K562 (cell line): Measurements from ENCODE around the gene BSCL2. TPM values are rescaled to one million over a fixed set of nuclear protein-coding genes. Genes with fewer than 3 reads are reported as not detected.

ENCODE experiments used
- ASH1L ChIP-seq: fragments of 450-650 bp; IDR thresholded peaks from 2 replicates; pipeline ENCODE4 v1.6.1; 2018; ENCODE audit warnings: borderline replicate concordance, mild to moderate bottlenecking, low read depth; ENCODE audit not compliant: partially characterized antibody
- CEBPG ChIP-seq, 3 experiments: fragments of 200-800 bp in 1 of 3; sonication (Bioruptor generic) in 1 of 3; sonication (generic) in 1 of 3; formaldehyde crosslinking in 1 of 3; IDR thresholded peaks in 2 of 3; conservative IDR thresholded peaks in 1 of 3; 2 replicates each; pipeline versions ENCODE4 v1.6.1 to v1.8.0; 2016 to 2022; ENCODE audit warnings: missing compliant biosample characterization in 2 of 3, missing genetic modification characterization in 2 of 3, mild to moderate bottlenecking in 1 of 3, missing genetic modification reagents in 1 of 3
- E2F3 ChIP-seq: fragments of 250-450 bp; sonication (Bioruptor Pico); IDR thresholded peaks from 2 replicates; pipeline ENCODE4 v1.4.0; 2020; ENCODE audit warnings: mild to moderate bottlenecking
- ELF1 ChIP-seq: fragments of 200-800 bp; sonication (Bioruptor generic); IDR thresholded peaks from 2 replicates; pipeline ENCODE4 v1.6.1; 2016; ENCODE audit warnings: missing genetic modification characterization, missing compliant biosample characterization
- ELF4 ChIP-seq: fragments of 450-650 bp; formaldehyde crosslinking; IDR thresholded peaks from 2 replicates; pipeline ENCODE4 v1.4.0; 2022; ENCODE audit warnings: missing genetic modification characterization
- FOXK1 ChIP-seq: sonication (generic); formaldehyde crosslinking; IDR thresholded peaks from 2 replicates; pipeline ENCODE4 v1.8.0; 2022; ENCODE audit warnings: missing genetic modification reagents, mild to moderate bottlenecking, borderline replicate concordance
- FOXK2 ChIP-seq, 2 experiments: fragments of 450-650 bp; IDR thresholded peaks in 1 of 2; conservative IDR thresholded peaks in 1 of 2; 2 replicates each; pipeline ENCODE4 v1.6.1; 2016; ENCODE audit warnings: low read depth in 2 of 2, mild to moderate bottlenecking in 1 of 2
- GTF2A2 ChIP-seq: IDR thresholded peaks from 2 replicates; pipeline ENCODE4 v1.6.1; 2016; ENCODE audit warnings: mild to moderate bottlenecking, missing genetic modification characterization, missing compliant biosample characterization
- HNRNPLL ChIP-seq: fragments of 200-400 bp; formaldehyde crosslinking; IDR thresholded peaks from 2 replicates; pipeline ENCODE4 v1.6.1; 2017; ENCODE audit warnings: low read length, low read depth, mild to moderate bottlenecking; ENCODE audit not compliant: poor library complexity, severe bottlenecking
- ID3 ChIP-seq, 2 experiments: fragments of 250-450 bp in 1 of 2; fragments of 450-650 bp in 1 of 2; sonication (Bioruptor Pico) in 1 of 2; IDR thresholded peaks; 2 replicates each; pipeline versions ENCODE4 v1.6.1 to v1.8.0; 2016 to 2021; ENCODE audit warnings: mild to moderate bottlenecking in 2 of 2, moderate library complexity in 2 of 2, missing compliant biosample characterization in 1 of 2, missing genetic modification characterization in 1 of 2
- KDM2B ChIP-seq: fragments of 250-450 bp; sonication (Bioruptor Pico); IDR thresholded peaks from 2 replicates; pipeline ENCODE4 v1.8.0; 2021; ENCODE audit warnings: mild to moderate bottlenecking, moderate library complexity
- KDM5B ChIP-seq: fragments of 200-600 bp; sonication (generic); IDR thresholded peaks from 2 replicates; pipeline ENCODE4 v1.6.1; 2012; ENCODE audit warnings: low read depth, mild to moderate bottlenecking, moderate library complexity, low read length, control low read depth, inconsistent platforms; ENCODE audit not compliant: insufficient replicate concordance
- LARP7 ChIP-seq: fragments of 450-650 bp; IDR thresholded peaks from 2 replicates; pipeline ENCODE4 v1.6.1; 2016
- MAX ChIP-seq: sonication (generic); formaldehyde crosslinking; IDR thresholded peaks from 2 replicates; pipeline ENCODE4 v1.9.0; 2022; ENCODE audit warnings: mild to moderate bottlenecking, missing genetic modification reagents
- NCOR1 ChIP-seq: fragments of 450-650 bp; IDR thresholded peaks from 2 replicates; pipeline ENCODE4 v1.6.1; 2016; ENCODE audit warnings: mild to moderate bottlenecking, moderate library complexity
- NR2C1 ChIP-seq, 2 experiments: fragments of 450-650 bp; IDR thresholded peaks; 2 replicates each; pipeline ENCODE4 v1.6.1; 2017; ENCODE audit warnings: mild to moderate bottlenecking in 2 of 2, antibody characterized with exemption in 1 of 2, inconsistent platforms in 1 of 2, missing compliant biosample characterization in 1 of 2, missing genetic modification characterization in 1 of 2
- PRDM10 ChIP-seq: fragments of 450-650 bp; IDR thresholded peaks from 2 replicates; pipeline ENCODE4 v1.6.1; 2018; ENCODE audit not compliant: partially characterized antibody
- SMARCE1 ChIP-seq: fragments of 450-650 bp; IDR thresholded peaks from 2 replicates; pipeline ENCODE4 v1.7.1; 2016; ENCODE audit warnings: mild to moderate bottlenecking
- SRSF1 ChIP-seq: fragments of 200-400 bp; formaldehyde crosslinking; IDR thresholded peaks from 2 replicates; pipeline ENCODE4 v1.6.1; 2017; ENCODE audit warnings: mild to moderate bottlenecking, low read depth, low read length, moderate library complexity
- SUPT5H ChIP-seq: fragments of 450-650 bp; IDR thresholded peaks from 2 replicates; pipeline ENCODE4 v1.6.1; 2016
- TRIM28 ChIP-seq: fragments of 450-650 bp; IDR thresholded peaks from 2 replicates; pipeline ENCODE4 v1.6.1; 2017
- ZNF316 ChIP-seq: fragments of 450-650 bp; IDR thresholded peaks from 2 replicates; pipeline ENCODE4 v1.6.1; 2016
- ZNF431 ChIP-seq: sonication (generic); formaldehyde crosslinking; IDR thresholded peaks from 2 replicates; pipeline ENCODE4 v1.8.0; 2022; ENCODE audit warnings: mild to moderate bottlenecking, missing genetic modification reagents
- ZSCAN29 ChIP-seq: fragments of 450-650 bp; IDR thresholded peaks from 2 replicates; pipeline ENCODE4 v1.6.1; 2017
- polyA plus RNA-seq, 8 experiments: library from polyadenylated mRNA; depleted of rRNA in 4 of 8; stranded (reverse) in 5 of 8; unstranded in 3 of 8; fragments of >200 nt; fragmentation: Nextera tagmentation in 2 of 8; fragmentation: Illumina TruSeq in 1 of 8; extraction: Ambion mirVana in 2 of 8; extraction: Trizol in 1 of 8; gene quantifications; 2 replicates each; pipeline versions ENCODE4 v1.2.1 to v1.2.3, GENCODE V29; 2011 to 2014; ENCODE audit warnings: inconsistent platforms in 1 of 8, missing spikeins in 1 of 8
- total RNA-seq, 7 experiments: library from RNA; depleted of rRNA in 6 of 7; stranded (reverse); fragments of >200 nt in 6 of 7; fragmentation: Illumina TruSeq in 2 of 7; extraction: Trizol in 2 of 7; gene quantifications; 2 replicates each; pipeline versions ENCODE4 v1.2.1 to v1.2.3, GENCODE V29; 2011 to 2021; ENCODE audit warnings: low replicate concordance in 1 of 7

BSCL2 gene
- total and polyA plus RNA-seq, 9 of the 15 experiments (the other 6 are each of a cell fraction or from before 2014, with no cell fraction given) = 18.9 to 51.7 (median 35.2) TPM

GRCh38 chr11:62671608-62672389, 35.4 kb downstream of the BSCL2 start, which contains the start of the genes LBHD1 and UQCC3 (continued):
- no peak for TF ChIP-seq ID3 (CRISPR knock-in tag; IDR thresholded peaks at IDR 0.05)
- TF ChIP-seq ID3 (tag; IDR thresholded peaks at IDR 0.05) = peak; percentile 43; the same call in 1 of the 2 replicates
- peak; percentile 10 to 27; a peak in 2 of 4 replicates for TF ChIP-seq FOXK2 (conservative IDR thresholded peaks at IDR 0.05 in 1 of 2, IDR thresholded peaks at IDR 0.05 in 1 of 2; ENCODE audit: low read depth in 2 of 2)
- TF ChIP-seq KDM2B (CRISPR knock-in tag) = no peak
- no peak for TF ChIP-seq ELF4 (CRISPR knock-in tag)
- peak; percentile 90 for TF ChIP-seq KDM5B
- TF ChIP-seq LARP7 = 0 out of 2 replicates have a peak, but pooled peaks have one; percentile 15
- TF ChIP-seq ELF1 (tag) = peak; percentile 88
- peak; percentile 59; the same call in 1 of the 2 replicates for TF ChIP-seq E2F3
- TF ChIP-seq HNRNPLL = peak; percentile 99
- TF ChIP-seq PRDM10 = peak; percentile 56
- TF ChIP-seq ZNF316 = 0 out of 2 replicates have a peak, but pooled peaks have one; percentile 42
- TF ChIP-seq FOXK1 (CRISPR knock-in tag) = peak; percentile 67; the same call in 1 of the 2 replicates
- 0 out of 2 replicates have a peak, but pooled peaks have one; percentile 9 for TF ChIP-seq SMARCE1
- TF ChIP-seq TRIM28 = 0 out of 2 replicates have a peak, but pooled peaks have one; percentile 16
- no peak for TF ChIP-seq ASH1L
- TF ChIP-seq CEBPG (CRISPR knock-in tag; IDR thresholded peaks at IDR 0.05) = peak; percentile 24; the same call in 1 of the 2 replicates
- TF ChIP-seq CEBPG (tag; conservative IDR thresholded peaks at IDR 0.05 in 1 of 2, IDR thresholded peaks at IDR 0.05 in 1 of 2) = no peak
- peak; percentile 78; the same call in 1 of the 2 replicates for TF ChIP-seq GTF2A2 (tag)
- TF ChIP-seq SRSF1 = no peak
- peak; percentile 13 for TF ChIP-seq NCOR1
- TF ChIP-seq ZNF431 (CRISPR knock-in tag) = peak; percentile 69; the same call in 1 of the 2 replicates
- TF ChIP-seq NR2C1 (IDR thresholded peaks at IDR 0.05) = peak; percentile 83
- peak; percentile 63 for TF ChIP-seq NR2C1 (tag; IDR thresholded peaks at IDR 0.05)
- TF ChIP-seq ZSCAN29 = 0 out of 2 replicates have a peak, but pooled peaks have one; percentile 12
- peak; percentile 89; the same call in 1 of the 2 replicates for TF ChIP-seq SUPT5H
- TF ChIP-seq MAX = peak; percentile 85; the same call in 1 of the 2 replicates
